ENCODE results near the gene VOPP1. TPM values are rescaled to one million over a fixed set of nuclear protein-coding genes. Genes with fewer than 3 reads are reported as not detected.
A peak's percentile ranks its signal among the peaks of the same experiment; 100 is the strongest.
"Not testable (repeated sequence)": the region's sequence is repeated elsewhere in the genome, so short reads cannot be mapped to it uniquely, and the experiment has no call there.

The VOPP1 gene, protein sequence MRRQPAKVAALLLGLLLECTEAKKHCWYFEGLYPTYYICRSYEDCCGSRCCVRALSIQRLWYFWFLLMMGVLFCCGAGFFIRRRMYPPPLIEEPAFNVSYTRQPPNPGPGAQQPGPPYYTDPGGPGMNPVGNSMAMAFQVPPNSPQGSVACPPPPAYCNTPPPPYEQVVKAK
- 10 to 100 TPM; 58.0 to 70.9 TPM for total RNA-seq

DNA sequence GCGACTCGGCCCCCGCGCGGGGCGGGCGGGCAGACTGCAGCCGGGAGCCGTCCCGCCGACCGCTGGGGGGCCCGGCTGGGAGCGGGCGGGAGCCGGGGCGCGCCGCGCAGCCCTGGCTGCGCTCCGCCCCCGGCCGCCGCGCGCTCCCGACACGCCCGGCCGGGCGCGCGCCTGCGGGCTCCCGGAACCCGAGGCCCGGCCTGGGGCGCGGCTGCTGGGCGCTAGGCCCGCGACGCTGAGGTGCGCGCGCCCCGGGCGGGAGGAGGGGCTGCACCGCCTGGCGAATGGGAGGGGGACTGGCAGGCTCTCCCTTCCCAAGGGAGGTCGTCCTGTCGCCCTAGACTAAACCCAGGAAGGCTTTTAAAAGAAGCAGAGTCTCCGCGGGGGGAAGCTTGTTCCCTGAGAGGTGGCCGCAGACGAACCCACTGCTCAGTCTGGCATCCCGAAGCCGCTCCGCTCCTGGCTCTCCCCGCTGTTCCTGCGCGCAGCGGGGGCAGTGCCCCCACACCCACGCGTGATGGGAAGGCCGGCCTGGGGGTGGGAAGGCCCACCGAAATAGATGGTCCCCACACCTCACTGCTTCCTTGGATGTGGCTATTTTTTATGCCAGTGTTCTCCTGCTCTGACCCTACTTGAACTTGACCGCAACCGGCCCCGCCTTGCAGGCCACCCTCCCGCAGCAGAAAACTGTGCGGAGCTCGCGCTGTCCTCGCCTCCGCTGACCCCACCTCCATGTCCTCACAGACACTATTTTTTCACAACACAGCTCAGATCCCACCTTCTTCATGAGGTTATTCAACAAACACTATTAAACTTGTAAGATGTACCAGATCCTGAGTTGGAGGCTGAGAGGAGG lies at the start of gene VOPP1:
Gene VOPP1 (minus strand): TSS at position 125 of the 856 bp plus-strand sequence. CDS start 178 bp downstream, outside the sequence.
- ATAC-seq (replicated peaks), result peak; percentile 39
- Mint-ChIP-seq H3K4me1 (peaks cover 54% of the 10 kb centered on the region), H3K27me3 (no peaks in the 10 kb centered on the region), H3K27ac (peak within 1 kb of the TSS; percentile 96), H3K9me3 (no peaks in the 10 kb centered on the region), H3K36me3 (ENCODE audit: low read depth) (peaks cover 38% of the 10 kb centered on the region), H3K4me3 (peak within 1 kb of the TSS; percentile 89)

DNA sequence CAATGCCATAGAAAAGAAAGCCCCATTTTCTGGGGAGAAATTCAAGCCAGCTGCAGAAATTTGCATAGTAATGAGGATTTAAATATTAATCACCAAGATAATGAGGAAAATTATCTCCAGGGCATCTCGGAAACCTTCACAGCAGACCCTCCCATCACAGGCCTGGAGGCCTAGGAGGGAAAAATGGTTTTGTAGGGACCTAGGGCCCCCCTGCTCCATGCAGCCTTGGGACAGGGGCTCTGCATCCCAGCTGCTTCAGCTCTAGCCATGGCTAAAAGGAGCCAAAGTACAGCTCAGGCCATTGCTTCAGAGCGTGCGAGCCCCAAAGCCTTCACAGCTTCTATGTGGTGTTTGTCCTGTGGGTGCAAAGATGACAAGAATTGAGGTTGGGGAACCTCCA lies 46.6 kb upstream of the VOPP1 start:
- no peak for ATAC-seq (replicated peaks)
- no peaks in the 10 kb centered on the region for H3K9me3 Mint-ChIP-seq
- no peak overlapping the region for H3K27ac Mint-ChIP-seq

DNA sequence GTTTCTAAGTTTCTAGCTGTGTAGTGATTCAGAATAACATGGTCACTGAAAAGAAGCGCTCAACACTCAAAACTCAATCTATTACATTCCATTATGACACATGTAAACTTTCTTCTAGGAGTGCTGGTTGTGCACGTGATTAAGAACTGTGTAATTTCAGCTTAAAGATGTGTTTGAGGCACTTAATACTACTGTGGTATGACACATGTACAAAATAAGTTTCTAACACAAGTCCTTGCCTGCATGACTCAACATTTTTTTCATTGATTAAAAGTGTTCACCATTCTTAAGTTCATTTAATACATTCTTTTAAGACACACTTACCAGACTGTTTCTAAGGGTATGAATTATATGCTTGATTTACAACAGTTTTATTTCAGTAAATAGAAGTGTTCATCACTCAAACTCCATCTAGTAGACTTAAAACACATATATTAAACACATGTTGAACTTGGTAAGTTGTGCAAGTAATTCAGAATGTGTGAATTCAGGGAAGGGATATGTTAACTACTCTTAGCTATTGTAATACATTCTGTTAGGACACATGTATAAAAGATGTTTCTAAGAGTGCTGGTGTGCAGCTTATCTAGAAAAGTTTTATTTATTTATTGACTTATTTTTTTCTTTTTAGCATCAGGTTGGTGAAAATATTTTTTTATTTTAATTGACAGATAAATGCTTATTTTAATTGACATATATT lies 42.2 kb upstream of the VOPP1 start:
- H3K27ac Mint-ChIP-seq; H3K27me3 Mint-ChIP-seq; H3K36me3 Mint-ChIP-seq (ENCODE audit: low read depth); H3K4me1 Mint-ChIP-seq; H3K4me3 Mint-ChIP-seq; H3K9me3 Mint-ChIP-seq; ATAC-seq (replicated peaks): not testable (repeated sequence)

More for the DNA sequence above, 46.6 kb upstream of the VOPP1 start:
- Mint-ChIP-seq H3K27me3 (peaks cover 17% of the 10 kb centered on the region), H3K4me3 (no peak overlapping the region), H3K4me1 (no peaks in the 10 kb centered on the region), H3K36me3 (ENCODE audit: low read depth) (no peaks in the 10 kb centered on the region)

DNA sequence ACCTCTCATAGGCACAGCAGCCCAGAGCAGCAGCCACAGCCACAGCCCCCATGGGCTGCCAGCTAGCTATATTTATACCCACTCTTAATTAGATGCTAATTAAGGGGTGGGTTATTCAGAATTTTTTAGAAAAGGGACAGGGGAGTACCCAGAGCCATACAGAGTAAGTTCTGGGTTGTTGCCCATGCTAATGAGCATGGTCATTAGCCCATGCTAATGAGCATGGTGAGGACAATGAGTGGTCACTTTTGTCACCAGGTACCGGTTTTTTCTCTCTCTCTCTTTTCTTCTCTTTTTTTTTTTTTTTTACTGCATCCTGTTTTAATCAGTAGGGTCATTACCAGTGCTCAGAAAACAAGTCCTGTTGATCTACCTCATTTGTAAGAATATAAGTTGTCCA lies 37.4 kb upstream of the VOPP1 start:
- not testable (repeated sequence) for H3K9me3 Mint-ChIP-seq; H3K4me3 Mint-ChIP-seq; H3K27me3 Mint-ChIP-seq; H3K4me1 Mint-ChIP-seq; ATAC-seq (replicated peaks); H3K36me3 Mint-ChIP-seq (ENCODE audit: low read depth); H3K27ac Mint-ChIP-seq

DNA sequence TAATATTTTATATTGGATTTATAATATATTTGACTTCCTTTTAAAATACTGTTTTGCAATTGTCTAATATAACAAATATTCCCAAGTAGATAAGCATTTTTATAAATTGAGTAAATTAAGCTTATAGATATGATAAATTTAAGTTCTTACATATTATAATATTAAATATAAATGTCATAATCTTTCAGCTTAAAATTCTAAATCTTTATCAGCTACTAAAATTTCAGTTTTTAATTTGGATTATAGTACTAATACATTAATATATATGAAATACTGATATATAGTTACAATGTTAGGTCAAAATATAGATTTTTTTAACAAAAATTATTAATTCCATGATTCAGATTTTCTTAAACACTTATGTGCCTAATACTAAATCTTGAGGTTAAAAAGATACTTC lies 33.4 kb upstream of the VOPP1 start:
- not testable (repeated sequence) for H3K4me3 Mint-ChIP-seq; H3K4me1 Mint-ChIP-seq; H3K9me3 Mint-ChIP-seq; H3K36me3 Mint-ChIP-seq (ENCODE audit: low read depth); ATAC-seq (replicated peaks); H3K27me3 Mint-ChIP-seq; H3K27ac Mint-ChIP-seq

DNA sequence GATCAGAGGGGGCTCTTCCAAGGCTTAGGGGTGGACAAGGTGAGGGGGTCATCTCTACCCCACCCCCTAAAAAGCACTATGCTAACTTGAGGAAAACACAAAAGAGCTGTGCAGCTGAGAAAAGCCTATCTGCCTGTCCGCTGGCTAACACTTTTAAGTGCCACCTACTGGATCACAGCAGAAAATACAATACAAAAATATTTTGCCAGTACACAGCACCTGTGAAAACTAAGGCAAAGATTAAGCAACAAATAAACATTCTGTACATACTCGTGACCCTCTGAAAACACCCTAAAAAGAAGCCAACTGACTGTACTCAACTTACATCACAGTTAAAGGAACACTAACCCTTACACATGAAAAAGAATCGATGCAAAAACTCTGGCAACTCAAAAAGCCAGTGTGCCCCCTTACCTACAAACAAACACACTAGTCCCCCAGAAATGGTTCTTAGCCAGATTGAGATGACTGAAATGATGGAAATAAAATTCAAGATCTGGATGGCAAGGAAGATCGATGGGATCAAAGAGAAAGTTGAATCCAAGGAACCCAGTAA lies 25.7 kb upstream of the VOPP1 start:
- H3K27ac Mint-ChIP-seq; H3K36me3 Mint-ChIP-seq (ENCODE audit: low read depth); H3K4me3 Mint-ChIP-seq; H3K4me1 Mint-ChIP-seq; H3K9me3 Mint-ChIP-seq; H3K27me3 Mint-ChIP-seq: not testable (repeated sequence)
- ATAC-seq (replicated peaks), result peak; percentile 38

DNA sequence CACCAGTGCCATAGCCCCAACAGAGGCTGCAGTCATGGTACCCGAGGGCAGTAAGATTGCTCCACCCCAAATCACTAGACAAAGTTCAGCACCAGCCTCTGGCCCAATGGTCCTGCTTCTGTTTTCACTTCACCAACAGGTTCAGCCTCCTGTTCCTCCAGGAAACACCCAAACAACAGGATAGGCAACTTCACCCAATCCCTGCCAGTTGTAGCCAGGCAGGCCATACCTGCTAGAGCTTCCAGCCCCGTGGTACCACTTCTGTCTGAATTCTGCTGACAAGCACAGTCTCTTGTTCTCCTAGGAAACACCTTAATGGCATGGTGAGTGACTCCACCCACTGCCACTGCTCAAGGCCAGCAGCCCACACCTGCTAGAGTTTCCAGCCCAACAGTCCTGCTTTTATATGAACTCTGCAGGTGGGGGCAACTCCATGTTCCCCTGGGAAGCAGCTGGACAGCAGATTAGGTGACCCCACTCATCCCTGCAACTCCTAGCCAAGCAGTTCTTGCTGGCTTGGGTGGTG lies 25.0 kb upstream of the VOPP1 start:
- not testable (repeated sequence) for H3K4me1 Mint-ChIP-seq; H3K4me3 Mint-ChIP-seq; H3K9me3 Mint-ChIP-seq; ATAC-seq (replicated peaks); H3K27me3 Mint-ChIP-seq; H3K36me3 Mint-ChIP-seq (ENCODE audit: low read depth); H3K27ac Mint-ChIP-seq

DNA sequence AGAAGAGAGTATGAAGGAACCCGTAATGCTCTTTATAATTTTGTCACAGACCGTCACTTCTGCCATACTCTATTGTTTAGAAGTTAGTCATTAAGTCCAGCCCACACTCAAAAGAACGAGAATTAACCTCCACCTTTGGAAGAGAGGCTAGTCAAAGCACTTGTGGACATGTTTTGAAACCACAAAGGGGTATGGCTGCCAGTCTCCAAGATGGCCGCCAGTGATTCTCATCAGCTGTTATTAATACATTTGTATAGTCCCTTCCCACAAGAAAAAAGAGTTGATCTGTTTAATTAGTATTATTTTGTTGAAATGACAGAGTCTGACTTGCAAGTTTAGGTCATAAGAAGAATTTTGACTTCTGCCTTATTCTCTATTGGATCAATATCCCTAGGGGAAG lies 23.2 kb upstream of the VOPP1 start:
- Mint-ChIP-seq H3K9me3 (no peaks in the 10 kb centered on the region), H3K4me1 (peaks cover 8% of the 10 kb centered on the region), H3K27me3 (peaks cover 7% of the 10 kb centered on the region), H3K27ac (no peak overlapping the region), H3K36me3 (ENCODE audit: low read depth) (no peaks in the 10 kb centered on the region), H3K4me3 (no peak overlapping the region)
- no peak for ATAC-seq (replicated peaks)

DNA sequence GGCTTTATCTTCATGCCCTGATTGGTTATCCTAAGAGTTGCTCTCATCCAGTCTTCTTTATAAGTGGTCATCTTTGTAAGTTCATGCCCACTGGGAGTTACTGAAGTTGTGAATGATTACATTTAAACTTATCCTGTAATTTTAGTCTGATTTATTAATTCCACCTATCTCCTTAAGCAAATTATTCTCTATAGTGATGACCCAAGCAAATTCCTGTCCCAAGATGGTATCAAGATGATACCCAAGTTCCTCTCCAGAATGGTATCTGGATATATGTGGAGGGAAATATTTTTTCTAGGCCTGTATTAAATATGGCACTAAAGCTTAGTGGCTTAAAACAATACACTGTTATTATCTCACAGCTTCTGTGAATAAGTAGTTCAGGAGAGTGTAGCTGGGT lies 22.6 kb upstream of the VOPP1 start:
- Mint-ChIP-seq H3K4me3 (no peak overlapping the region), H3K36me3 (ENCODE audit: low read depth) (no peaks in the 10 kb centered on the region), H3K27ac (no peak overlapping the region), H3K27me3 (peaks cover 5% of the 10 kb centered on the region), H3K4me1 (peaks cover 8% of the 10 kb centered on the region), H3K9me3 (no peaks in the 10 kb centered on the region)
- no peak for ATAC-seq (replicated peaks)

DNA sequence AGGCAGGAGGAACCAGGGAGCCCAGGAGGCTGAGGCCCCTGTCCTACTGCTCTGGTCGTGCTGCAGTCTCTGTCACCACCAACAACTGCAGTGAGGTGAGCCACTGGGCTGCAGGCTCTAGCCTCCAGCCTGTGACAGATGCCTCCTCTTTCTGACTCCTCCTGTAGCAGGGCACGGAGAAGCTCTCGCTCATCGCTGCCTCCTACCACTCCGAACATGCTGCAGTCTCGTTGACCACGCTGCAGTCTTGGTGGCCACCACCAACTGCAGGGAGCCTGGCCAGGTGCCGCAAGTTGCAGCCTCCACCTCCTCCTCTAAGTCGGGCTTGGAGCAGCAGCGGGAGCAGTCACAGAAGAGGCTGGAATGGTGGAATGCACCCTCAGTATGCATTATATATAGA lies 22.1 kb upstream of the VOPP1 start:
- no peaks in the 10 kb centered on the region for H3K36me3 Mint-ChIP-seq (ENCODE audit: low read depth)
- H3K9me3 Mint-ChIP-seq, result no peaks in the 10 kb centered on the region
- H3K27ac Mint-ChIP-seq, result no peak overlapping the region
- peaks cover under 1% of the 10 kb centered on the region for H3K27me3 Mint-ChIP-seq
- H3K4me1 Mint-ChIP-seq, result peaks cover 8% of the 10 kb centered on the region
- no peak overlapping the region for H3K4me3 Mint-ChIP-seq
- no peak for ATAC-seq (replicated peaks)

DNA sequence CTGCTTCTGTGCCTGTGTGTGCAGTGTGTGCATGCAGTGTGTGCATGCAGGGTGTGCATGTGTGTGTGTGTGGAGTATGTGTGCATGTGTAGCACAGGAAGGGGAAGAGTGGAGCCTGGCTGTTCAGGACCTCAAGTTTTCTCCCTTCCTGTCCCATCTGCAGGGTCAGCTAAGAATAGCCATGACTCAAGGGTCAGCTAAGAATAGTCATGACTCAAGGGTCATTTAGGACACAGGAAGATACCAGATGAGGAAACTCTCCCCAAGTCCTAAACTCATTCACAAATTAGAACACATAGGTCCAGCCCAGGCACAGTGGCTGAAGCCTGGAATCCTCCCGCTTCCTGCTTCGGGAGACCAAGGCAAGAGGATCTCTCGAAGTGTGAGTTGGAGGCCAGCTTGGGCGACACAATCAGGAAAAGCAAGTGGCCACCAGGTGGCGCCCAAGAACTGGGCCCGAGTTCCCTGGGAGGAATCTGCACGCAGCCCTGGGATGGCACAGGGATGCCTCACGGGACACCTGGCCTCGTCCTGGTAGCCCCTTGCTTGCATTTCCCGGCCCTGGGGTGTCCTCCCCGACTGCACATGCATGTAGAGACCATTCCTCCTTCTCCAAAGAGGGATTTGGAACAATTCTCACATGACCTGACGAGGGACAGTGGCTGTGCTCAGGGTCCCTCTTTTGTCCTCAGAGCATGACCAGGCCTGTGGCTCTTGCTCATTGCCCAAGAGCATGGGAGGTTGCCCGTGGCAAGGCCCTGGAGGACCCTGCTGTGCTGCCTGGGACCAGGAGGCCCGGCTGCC lies 21.4 kb upstream of the VOPP1 start:
- H3K9me3 Mint-ChIP-seq, result no peaks in the 10 kb centered on the region
- H3K4me1 Mint-ChIP-seq, result peaks cover 8% of the 10 kb centered on the region
- H3K27me3 Mint-ChIP-seq, result no peaks in the 10 kb centered on the region
- H3K36me3 Mint-ChIP-seq (ENCODE audit: low read depth), result no peaks in the 10 kb centered on the region
- H3K4me3 Mint-ChIP-seq, result no peak overlapping the region
- H3K27ac Mint-ChIP-seq, result no peak overlapping the region
- peak; percentile 85 for ATAC-seq (replicated peaks)

DNA sequence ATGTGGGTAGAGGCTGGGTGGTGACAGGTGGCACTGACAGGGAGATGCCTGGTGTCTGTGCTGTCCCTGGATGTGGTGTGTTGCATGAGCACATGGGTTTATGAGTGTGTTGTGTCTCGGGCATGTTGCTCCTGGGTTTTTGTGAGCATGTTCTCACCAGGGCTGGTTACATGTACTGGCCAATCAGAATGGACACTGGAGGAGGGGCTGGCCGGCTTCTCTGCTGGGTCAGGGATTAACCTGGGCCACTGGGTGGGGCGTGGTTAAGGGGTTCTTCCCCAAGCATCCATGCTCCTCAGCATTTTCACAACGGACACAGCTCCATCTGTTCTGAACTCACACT lies 20.8 kb upstream of the VOPP1 start:
- Mint-ChIP-seq H3K4me1 (peaks cover 7% of the 10 kb centered on the region), H3K36me3 (ENCODE audit: low read depth) (no peaks in the 10 kb centered on the region), H3K9me3 (no peaks in the 10 kb centered on the region), H3K27me3 (no peaks in the 10 kb centered on the region), H3K27ac (no peak overlapping the region), H3K4me3 (no peak overlapping the region)
- ATAC-seq (replicated peaks), result no peak

DNA sequence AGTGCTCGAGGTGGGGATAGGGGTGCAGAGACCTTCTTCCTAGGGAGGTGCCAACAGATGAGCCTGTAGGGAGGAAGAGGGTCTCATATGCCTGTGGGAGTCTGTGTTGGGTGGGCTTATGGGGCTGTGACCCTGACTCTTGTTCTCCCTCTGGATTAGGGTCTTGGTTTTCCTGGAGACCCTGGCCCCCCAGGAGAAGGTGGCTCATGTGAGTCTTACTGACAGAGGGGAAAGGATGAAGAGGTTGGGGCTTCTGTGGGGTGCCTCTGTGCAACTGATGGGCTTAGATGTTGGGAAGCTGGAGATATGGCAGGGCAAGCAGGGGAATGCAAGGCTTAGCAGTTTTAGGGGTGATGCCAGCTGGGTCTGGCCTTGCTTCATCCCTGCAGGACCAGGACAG lies 20.2 kb upstream of the VOPP1 start:
- Mint-ChIP-seq H3K27me3 (no peaks in the 10 kb centered on the region), H3K4me1 (peaks cover 4% of the 10 kb centered on the region), H3K9me3 (no peaks in the 10 kb centered on the region), H3K27ac (no peak overlapping the region), H3K4me3 (no peak overlapping the region), H3K36me3 (ENCODE audit: low read depth) (no peaks in the 10 kb centered on the region)
- ATAC-seq (replicated peaks), result no peak

DNA sequence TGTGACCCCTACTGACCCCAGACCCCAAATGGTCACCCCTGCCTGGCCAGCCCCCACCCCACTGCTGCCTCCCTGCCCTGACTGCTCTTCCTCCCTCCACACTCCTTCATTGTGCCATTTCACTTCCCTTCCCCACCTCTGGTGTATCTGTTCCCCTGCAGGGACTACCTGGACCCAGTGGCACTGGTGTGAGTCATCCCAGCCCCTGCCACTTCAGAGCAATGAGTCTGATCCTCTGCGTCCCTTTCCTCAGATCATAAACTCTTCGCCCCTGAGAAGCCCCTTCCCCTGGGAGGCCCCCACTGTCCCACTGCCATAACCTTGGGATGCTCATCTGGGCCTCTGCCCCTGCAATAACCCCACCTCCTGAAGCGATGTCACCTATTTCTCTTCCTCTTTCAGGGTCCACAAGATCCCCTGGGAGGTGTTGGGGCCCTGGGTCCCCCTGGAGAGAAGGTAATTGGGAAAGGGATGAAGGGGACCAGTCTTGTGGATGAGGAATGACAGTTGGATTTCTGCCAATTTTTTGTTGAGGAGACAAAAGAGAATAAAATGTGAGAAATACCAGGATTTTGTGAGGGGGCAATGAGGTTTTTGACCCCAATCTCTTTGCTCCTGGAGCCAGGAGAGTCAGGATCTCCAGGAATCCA lies 19.1 kb upstream of the VOPP1 start:
- H3K36me3 Mint-ChIP-seq (ENCODE audit: low read depth), result no peaks in the 10 kb centered on the region
- no peaks in the 10 kb centered on the region for H3K27me3 Mint-ChIP-seq
- H3K4me3 Mint-ChIP-seq, result no peak overlapping the region
- H3K27ac Mint-ChIP-seq, result no peak overlapping the region
- H3K4me1 Mint-ChIP-seq, result peaks cover 6% of the 10 kb centered on the region
- no peak for ATAC-seq (replicated peaks)
- no peaks in the 10 kb centered on the region for H3K9me3 Mint-ChIP-seq

Measured in activated T-helper 17 cell treated with anti-CD3 and anti-CD28 coated beads, Interleukin-2, amount 50 U/mL, for 72 hours (primary cell).